ENCODE measurements around the gene SMYD3.

Gene SMYD3

GRCh38 chr1:246318622-246319021, 188.5 kb downstream of the SMYD3 start:
- H3K4me3 ChIP-seq (ENCODE audit: low read depth, low read length) = no peak overlapping the region
- TF ChIP-seq, protein P1, sequence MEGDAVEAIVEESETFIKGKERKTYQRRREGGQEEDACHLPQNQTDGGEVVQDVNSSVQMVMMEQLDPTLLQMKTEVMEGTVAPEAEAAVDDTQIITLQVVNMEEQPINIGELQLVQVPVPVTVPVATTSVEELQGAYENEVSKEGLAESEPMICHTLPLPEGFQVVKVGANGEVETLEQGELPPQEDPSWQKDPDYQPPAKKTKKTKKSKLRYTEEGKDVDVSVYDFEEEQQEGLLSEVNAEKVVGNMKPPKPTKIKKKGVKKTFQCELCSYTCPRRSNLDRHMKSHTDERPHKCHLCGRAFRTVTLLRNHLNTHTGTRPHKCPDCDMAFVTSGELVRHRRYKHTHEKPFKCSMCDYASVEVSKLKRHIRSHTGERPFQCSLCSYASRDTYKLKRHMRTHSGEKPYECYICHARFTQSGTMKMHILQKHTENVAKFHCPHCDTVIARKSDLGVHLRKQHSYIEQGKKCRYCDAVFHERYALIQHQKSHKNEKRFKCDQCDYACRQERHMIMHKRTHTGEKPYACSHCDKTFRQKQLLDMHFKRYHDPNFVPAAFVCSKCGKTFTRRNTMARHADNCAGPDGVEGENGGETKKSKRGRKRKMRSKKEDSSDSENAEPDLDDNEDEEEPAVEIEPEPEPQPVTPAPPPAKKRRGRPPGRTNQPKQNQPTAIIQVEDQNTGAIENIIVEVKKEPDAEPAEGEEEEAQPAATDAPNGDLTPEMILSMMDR (IDR thresholded peaks at IDR 0.05; ENCODE audit: borderline replicate concordance, insufficient read depth, low read depth, low read length) = no peak

DNA sequence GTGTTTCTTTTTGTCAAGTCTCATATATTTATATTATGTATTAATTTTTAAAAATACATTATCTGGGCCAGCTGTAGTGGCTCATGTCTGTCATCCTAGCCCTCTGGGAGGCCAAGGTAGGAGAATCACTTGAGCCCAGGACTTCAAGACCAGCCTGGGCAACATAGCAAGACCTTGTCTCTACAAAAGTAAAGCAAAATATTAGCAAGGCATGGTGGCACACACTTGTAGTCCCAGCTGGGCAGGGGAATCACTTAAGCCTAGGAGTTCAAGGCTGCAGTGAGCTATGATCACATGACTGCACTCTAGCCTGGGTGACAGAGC, 189.1 kb downstream of the SMYD3 start:
- TF ChIP-seq, protein P1 (IDR thresholded peaks at IDR 0.05; ENCODE audit: borderline replicate concordance, insufficient read depth, low read depth, low read length) = no peak
- H3K4me3 ChIP-seq (ENCODE audit: low read depth, low read length) = no peak overlapping the region

- TF ChIP-seq, protein P1 (IDR thresholded peaks at IDR 0.05; ENCODE audit: borderline replicate concordance, insufficient read depth, low read depth, low read length) = no peak
These were observed 189.6 kb downstream of the SMYD3 start for GRCh38 chr1:246317332-246318035.

DNA sequence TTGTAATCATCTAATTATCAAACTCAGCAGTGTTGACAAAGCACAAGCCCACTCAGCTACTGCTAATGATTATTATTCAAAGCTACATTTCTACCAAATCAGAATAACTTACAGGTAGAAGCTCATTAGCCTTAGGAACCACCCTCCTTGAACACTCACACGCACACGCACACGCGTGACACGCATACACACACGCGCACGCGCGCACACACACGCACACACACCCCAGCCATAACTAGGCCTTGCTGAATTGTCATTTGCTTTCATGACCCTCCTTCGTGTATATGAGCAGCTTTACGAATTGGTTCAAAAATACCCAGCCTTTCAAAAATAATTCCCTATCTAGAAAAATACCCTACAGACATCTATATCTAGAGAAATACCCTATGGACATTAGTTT, 195.6 kb downstream of the SMYD3 start:
- TF ChIP-seq, protein P1 (IDR thresholded peaks at IDR 0.05; ENCODE audit: borderline replicate concordance, insufficient read depth, low read depth, low read length) = no peak
- no peak overlapping the region for H3K4me3 ChIP-seq (ENCODE audit: low read depth, low read length)

More at GRCh38 chr1:246317332-246318035, 189.6 kb downstream of the SMYD3 start:
- H3K4me3 ChIP-seq (ENCODE audit: low read depth, low read length) = no peak overlapping the region

DNA sequence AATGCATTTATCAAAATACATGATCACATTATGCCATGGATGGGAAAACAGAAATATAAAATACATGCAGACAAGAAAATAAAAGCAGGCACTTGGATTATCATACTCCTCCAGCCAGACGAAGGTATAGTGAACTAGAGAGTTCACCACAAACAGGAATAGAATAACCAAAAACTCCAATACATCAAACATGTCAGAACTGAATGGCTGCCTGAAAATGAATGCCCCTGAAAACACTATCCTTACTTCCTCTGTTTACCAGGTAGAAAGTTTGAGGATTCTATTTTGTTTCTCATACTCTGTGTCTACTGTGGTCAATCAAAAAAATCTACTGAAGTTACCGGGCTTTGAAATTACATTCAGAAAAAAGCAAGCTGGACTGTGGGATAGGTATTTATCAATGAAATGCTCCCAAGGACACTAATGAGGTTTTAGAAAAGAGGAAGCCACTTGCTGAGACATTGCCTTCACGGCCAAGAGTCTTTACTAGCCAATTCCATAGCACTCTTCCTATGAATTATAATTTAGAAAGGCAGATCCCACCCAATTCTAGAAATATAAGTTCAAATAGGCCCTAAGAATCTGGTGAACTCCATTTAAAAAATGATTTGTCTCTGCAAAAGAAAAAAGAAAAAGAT, 197.7 kb downstream of the SMYD3 start:
- TF ChIP-seq, protein P1 (IDR thresholded peaks at IDR 0.05; ENCODE audit: borderline replicate concordance, insufficient read depth, low read depth, low read length) = no peak
- H3K4me3 ChIP-seq (ENCODE audit: low read depth, low read length) = no peak overlapping the region

DNA sequence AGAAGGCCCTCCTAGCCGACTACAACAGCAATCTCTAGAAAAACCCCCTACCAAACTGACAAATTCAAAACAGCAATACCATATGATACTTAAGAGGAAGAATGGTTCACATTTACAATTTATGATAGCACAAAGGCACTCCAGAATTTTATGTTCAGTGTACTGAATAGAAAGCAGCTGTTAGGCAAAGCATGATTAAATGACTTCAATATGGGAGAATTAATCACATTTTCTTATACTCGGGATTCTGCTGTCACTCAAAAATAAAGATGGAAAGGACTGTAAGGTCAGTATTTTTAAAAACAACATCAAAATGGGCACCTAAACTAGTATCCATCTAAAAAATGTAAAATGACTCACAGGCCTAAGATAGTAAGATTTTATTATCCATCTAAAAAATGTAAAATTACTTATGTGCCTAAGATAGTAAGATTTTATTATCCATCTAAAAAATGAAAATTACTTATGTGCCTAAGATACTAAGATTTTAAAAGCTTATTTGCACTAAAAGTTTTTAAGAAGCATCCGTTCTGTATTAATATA, 198.5 kb downstream of the SMYD3 start:
- H3K4me3 ChIP-seq (ENCODE audit: low read depth, low read length) = no peak overlapping the region
- TF ChIP-seq, protein P1 (IDR thresholded peaks at IDR 0.05; ENCODE audit: borderline replicate concordance, insufficient read depth, low read depth, low read length) = no peak
